Mononuclear cell (primary cell): ENCODE data around the gene SCRN1. TPM values are rescaled to one million over a fixed set of nuclear protein-coding genes. Genes with fewer than 3 reads are reported as not detected.

Experiments
- H3K27me3 ChIP-seq: 2 replicates; pipeline ENCODE4 v1.6.0; 2011; ENCODE audit warnings: low read length, control low read depth; ENCODE audit not compliant: insufficient read depth
- H3K4me1 ChIP-seq: 2 replicates; pipeline ENCODE4 v1.5.1; 2011; ENCODE audit warnings: mild to moderate bottlenecking, low read length, control low read depth; ENCODE audit not compliant: insufficient read depth
- H3K4me3 ChIP-seq: 2 replicates; pipeline ENCODE4 v1.5.1; 2011; ENCODE audit warnings: mild to moderate bottlenecking, low read length, moderate library complexity
- H3K9me3 ChIP-seq: 2 replicates; pipeline ENCODE4 v1.5.1; 2011; ENCODE audit warnings: low read depth, mild to moderate bottlenecking, control low read depth, low read length
- total RNA-seq: library from RNA; depleted of rRNA; stranded (reverse); fragments of >200 nt; gene quantifications from one replicate; pipeline ENCODE4 v1.2.3, GENCODE V29; 2012

Gene SCRN1
- total RNA-seq, result 5.1 TPM

GRCh38 chr7:29989257-29989995 lies at the start of gene SCRN1:
Gene SCRN1, minus strand, starts transcription at chr7:29989801. Its CDS starts 20,734 bp downstream, at chr7:29969067.
- peaks cover 18% of the 10 kb centered on the region for H3K27me3 ChIP-seq
- peaks cover 15% of the 10 kb centered on the region for H3K9me3 ChIP-seq
- H3K4me1 ChIP-seq, result peaks cover 33% of the 10 kb centered on the region
- peak within 1 kb of the TSS; percentile 71 for H3K4me3 ChIP-seq

- no peaks in the 10 kb centered on the region for H3K4me1 ChIP-seq
- no peaks in the 10 kb centered on the region for H3K9me3 ChIP-seq
- H3K27me3 ChIP-seq, result no peaks in the 10 kb centered on the region
- no peak overlapping the region for H3K4me3 ChIP-seq
Measured at GRCh38 chr7:30038196-30038980, 48.8 kb upstream of the SCRN1 start.

GRCh38 chr7:30036220-30036619 lies 46.6 kb upstream of the SCRN1 start:
- Histone ChIP-seq H3K27me3 (no peaks in the 10 kb centered on the region), H3K9me3 (no peaks in the 10 kb centered on the region), H3K4me1 (no peaks in the 10 kb centered on the region), H3K4me3 (no peak overlapping the region)

- Histone ChIP-seq H3K27me3 (no peaks in the 10 kb centered on the region), H3K9me3 (no peaks in the 10 kb centered on the region), H3K4me1 (peaks cover 5% of the 10 kb centered on the region), H3K4me3 (no peak overlapping the region)
Measured at GRCh38 chr7:30034501-30034900, 44.9 kb upstream of the SCRN1 start.

- Histone ChIP-seq H3K9me3 (no peaks in the 10 kb centered on the region), H3K4me3 (no peak overlapping the region), H3K27me3 (no peaks in the 10 kb centered on the region), H3K4me1 (peaks cover 15% of the 10 kb centered on the region)
Measured at GRCh38 chr7:30032310-30033125, 42.9 kb upstream of the SCRN1 start.

GRCh38 chr7:30029696-30030095 lies 40.1 kb upstream of the SCRN1 start:
- Histone ChIP-seq H3K4me1 (peaks cover 29% of the 10 kb centered on the region), H3K4me3 (no peak overlapping the region), H3K9me3 (no peaks in the 10 kb centered on the region), H3K27me3 (no peaks in the 10 kb centered on the region)

GRCh38 chr7:30028749-30029635 lies 39.4 kb upstream of the SCRN1 start:
- no peaks in the 10 kb centered on the region for H3K27me3 ChIP-seq
- no peaks in the 10 kb centered on the region for H3K9me3 ChIP-seq
- peaks cover 29% of the 10 kb centered on the region for H3K4me1 ChIP-seq
- H3K4me3 ChIP-seq, result peak overlapping the region; percentile 73

GRCh38 chr7:30028216-30028748 lies 38.7 kb upstream of the SCRN1 start, which contains the start of gene PLEKHA8:
Gene PLEKHA8, plus strand, starts transcription at chr7:30028412. Its CDS starts 351 bp downstream, at chr7:30028763.
- no peaks in the 10 kb centered on the region for H3K9me3 ChIP-seq

GRCh38 chr7:30027740-30028215 lies 38.2 kb upstream of the SCRN1 start:
- Histone ChIP-seq H3K9me3 (no peaks in the 10 kb centered on the region), H3K27me3 (no peaks in the 10 kb centered on the region), H3K4me3 (peak overlapping the region; percentile 73), H3K4me1 (peaks cover 29% of the 10 kb centered on the region)

More at GRCh38 chr7:30028216-30028748, 38.7 kb upstream of the SCRN1 start, which contains the start of gene PLEKHA8:
- Histone ChIP-seq H3K27me3 (no peaks in the 10 kb centered on the region), H3K4me1 (peaks cover 29% of the 10 kb centered on the region), H3K4me3 (peak within 1 kb of the TSS; percentile 73)

GRCh38 chr7:30027065-30027456 lies 37.5 kb upstream of the SCRN1 start:
- Histone ChIP-seq H3K4me3 (peak overlapping the region; percentile 73), H3K9me3 (no peaks in the 10 kb centered on the region), H3K27me3 (no peaks in the 10 kb centered on the region), H3K4me1 (peaks cover 29% of the 10 kb centered on the region)

GRCh38 chr7:30026229-30027064 lies 36.8 kb upstream of the SCRN1 start, which contains the start of gene FKBP14:
Gene FKBP14, minus strand, starts transcription at chr7:30026702. Its CDS starts 194 bp downstream, at chr7:30026508.
- H3K9me3 ChIP-seq, result no peaks in the 10 kb centered on the region
- H3K27me3 ChIP-seq, result no peaks in the 10 kb centered on the region
- H3K4me3 ChIP-seq, result peak within 1 kb of the TSS; percentile 73

GRCh38 chr7:30023524-30023923 lies 33.9 kb upstream of the SCRN1 start:
- H3K4me1 ChIP-seq, result peaks cover 18% of the 10 kb centered on the region
- H3K27me3 ChIP-seq, result no peaks in the 10 kb centered on the region
- no peak overlapping the region for H3K4me3 ChIP-seq
- no peaks in the 10 kb centered on the region for H3K9me3 ChIP-seq

More at GRCh38 chr7:30026229-30027064, 36.8 kb upstream of the SCRN1 start, which contains the start of gene FKBP14:
- H3K4me1 ChIP-seq, result peaks cover 29% of the 10 kb centered on the region

- H3K4me1 ChIP-seq, result peaks cover 18% of the 10 kb centered on the region
- no peaks in the 10 kb centered on the region for H3K27me3 ChIP-seq
- no peaks in the 10 kb centered on the region for H3K9me3 ChIP-seq
- no peak overlapping the region for H3K4me3 ChIP-seq
Measured at GRCh38 chr7:30022991-30023390, 33.4 kb upstream of the SCRN1 start.
